G401.6 (cell line): ENCODE results near the gene YOD1.

Experiments used
- FAIRE-seq: peaks from 2 replicates; lab custom pipeline; 2012; peaks lifted over from hg19 to GRCh38; lab: Jason Lieb, UNC

The YOD1 gene

DNA sequence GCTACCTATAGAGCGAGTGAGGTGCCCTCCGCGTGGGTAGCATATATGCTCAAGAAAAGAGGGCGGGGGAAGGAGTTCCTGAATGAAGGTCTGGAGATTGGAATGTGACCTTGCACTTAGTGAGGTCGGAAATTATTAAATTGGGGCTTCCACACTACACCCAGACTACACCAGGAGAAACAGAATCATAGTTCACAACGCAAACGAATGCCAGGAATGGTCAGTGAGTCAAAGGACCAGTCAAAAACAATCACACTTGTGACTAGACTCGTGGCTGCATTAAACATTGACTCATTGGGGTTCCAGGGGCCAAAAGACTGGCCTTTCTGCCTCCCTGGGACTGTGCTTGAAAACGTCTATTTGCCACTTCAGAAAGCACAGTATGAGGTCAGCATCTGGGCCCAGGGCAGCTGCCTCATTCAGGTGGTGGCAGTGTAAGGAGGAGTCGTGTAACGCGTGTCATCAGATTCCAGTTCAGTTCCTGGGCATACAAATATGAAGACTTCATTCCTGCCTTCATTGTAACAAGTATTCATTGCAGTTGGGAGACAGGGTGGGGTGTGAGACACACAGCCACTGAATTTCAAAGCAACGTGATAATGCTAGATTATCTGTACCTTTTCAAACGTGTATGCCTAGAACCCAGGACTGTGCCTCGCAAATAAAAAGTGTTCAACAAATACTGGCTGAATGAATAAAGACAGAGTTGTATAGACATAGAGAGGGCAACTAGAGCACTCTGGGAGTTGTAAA is at the start of gene YOD1:
Gene YOD1 (minus strand): TSS at position 18 of the 753 bp plus-strand sequence. CDS start 178 bp downstream, outside the sequence.
- FAIRE-seq: no peak

DNA sequence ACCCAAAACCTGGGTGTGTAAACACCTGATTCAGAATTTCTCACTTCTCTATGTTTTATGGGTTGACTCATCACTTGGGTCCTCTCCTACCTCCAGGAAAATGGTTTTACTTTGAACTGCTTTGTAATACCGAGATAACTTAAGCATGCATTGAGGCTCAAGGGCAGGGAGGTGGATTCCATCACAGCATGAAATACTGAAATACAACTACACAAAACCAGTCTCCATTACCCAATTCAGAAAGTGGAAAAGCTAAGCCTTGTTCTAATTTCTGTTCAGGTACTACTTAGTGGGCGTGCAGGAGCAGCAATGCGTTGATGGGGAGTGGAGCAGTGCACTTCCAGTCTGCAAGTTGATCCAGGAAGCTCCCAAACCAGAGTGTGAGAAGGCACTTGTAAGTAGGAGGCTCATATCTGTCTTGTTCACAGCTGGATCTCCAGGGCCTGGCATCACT is 46.9 kb upstream of the YOD1 start:
- no peak for FAIRE-seq

DNA sequence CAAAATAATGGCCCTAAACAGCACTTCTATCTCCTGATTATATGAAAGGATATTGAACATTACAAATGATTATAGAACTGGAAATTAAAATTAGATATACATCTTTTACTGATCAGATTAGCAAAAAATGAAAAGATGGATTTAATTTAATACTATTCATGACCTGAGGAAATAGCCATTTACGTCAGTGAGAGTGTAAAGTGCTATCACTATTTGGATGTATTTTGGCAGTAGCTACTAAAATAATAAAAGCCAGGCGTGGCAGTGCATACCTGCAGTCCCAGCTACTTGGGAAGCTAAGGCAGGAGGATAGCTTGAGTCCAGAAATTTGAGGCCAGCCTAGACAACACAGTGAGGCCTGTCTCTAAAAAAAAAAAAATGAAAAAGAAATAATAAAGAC is 42.9 kb upstream of the YOD1 start:
- FAIRE-seq: no peak

DNA sequence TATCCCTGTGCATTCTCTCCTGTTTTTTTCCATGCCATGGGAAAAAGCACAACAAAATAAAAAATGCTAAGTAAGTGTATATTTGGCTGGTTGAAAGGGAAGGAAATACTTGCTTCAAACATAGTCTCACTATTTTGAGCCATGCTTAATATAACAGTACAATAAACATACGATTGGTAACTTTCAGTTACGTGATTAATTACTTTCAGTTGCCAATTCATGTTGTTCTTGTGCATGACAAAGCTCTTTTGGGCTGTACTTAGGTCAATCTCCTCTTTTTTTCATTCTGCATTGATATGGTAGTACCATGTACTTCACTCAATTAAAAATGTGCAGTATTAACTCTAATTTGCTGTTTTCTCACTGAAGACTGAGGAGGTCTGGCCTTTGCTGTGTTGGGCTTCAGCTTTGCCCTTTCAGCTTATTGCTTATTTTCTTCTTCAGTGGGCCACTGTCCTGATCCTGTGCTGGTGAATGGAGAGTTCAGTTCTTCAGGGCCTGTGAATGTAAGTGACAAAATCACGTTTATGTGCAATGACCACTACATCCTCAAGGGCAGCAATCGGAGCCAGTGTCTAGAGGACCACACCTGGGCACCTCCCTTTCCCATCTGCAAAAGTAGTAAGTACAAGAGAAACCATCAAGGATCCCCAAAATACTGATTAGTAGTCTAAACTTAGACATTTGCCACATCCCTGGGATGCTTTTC is 40.3 kb upstream of the YOD1 start:
- FAIRE-seq: no peak

DNA sequence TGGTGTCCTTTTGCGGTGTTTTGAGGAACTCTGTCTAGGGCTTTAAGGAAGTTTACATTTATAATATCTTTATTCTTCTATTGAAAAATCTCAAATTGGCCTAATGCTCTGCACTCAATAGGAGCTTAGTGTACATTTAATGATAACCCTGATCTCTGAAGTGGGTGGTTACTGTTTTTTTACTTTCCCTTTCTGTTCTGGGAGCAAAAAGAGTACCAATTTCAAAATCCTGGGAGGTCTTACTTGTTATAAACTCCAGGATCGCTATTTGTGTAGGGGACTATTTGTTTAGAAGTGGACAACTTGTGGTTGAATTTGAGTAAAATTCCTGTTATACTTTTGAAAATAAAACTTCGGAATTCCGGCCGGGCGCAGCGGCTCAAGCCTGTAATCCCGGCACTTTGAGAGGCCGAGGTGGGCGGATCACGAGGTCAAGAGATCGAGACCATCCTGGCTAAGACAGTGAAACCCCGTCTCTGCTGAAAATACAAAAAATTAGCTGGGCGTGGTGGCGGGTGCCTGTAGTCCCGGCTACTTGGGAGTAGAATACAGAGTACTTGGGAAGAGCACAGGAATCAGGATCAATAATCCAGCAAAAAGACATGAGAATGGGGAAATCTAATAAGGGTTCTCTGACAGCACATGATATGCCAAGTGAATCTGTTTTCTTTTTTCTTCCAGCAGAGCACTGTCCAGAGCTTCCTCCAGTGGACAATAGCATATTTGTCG is 38.8 kb upstream of the YOD1 start:
- FAIRE-seq: no peak

DNA sequence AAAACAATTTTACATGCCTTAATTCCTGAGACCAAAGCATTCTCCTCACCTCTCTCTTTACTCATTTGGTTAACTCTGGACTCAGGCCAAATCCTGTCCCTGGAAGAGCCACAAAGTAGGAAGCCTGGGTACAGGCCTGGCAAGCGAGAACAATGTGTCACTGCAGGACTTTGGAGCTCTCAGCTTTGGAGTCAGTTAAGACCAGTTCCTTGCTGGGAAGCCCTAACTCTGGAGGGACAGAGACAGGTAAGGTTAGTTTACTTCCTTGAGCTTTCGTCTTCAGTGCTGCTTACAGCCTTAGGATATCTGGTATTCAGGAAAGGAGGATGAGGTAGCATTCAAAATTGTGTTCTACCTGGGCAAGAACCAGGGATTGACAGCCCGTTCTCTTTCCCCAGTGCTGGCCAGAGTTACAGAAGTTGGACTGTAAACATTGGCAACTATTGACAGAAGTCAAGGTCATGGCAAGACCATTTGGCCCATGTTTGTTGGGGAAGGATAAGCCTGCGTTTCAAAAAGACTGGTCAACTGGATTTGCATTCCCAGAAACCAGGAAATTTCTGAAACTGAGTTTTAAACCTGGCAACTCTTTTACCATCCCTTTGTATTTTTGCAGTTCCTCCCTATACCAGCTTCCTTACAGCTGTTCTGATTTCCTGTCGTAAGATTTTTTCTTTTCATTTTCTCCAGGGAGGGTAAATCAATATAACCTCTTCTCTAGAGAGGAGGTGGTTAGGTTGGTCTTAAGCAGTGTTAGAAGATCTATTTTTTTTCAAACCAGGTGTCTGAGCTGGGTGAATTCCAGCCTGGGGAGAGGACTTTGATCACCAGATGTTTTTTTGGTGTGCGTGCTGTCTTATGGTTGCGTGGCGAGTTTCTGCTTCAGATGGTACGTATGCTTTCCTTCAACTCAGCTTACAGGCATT is 38.0 kb upstream of the YOD1 start, which contains the start of gene C4BPB:
Gene C4BPB (plus strand): TSS at position 160 of the 926 bp plus-strand sequence. CDS start 672 bp downstream, at position 832.
- FAIRE-seq: no peak

DNA sequence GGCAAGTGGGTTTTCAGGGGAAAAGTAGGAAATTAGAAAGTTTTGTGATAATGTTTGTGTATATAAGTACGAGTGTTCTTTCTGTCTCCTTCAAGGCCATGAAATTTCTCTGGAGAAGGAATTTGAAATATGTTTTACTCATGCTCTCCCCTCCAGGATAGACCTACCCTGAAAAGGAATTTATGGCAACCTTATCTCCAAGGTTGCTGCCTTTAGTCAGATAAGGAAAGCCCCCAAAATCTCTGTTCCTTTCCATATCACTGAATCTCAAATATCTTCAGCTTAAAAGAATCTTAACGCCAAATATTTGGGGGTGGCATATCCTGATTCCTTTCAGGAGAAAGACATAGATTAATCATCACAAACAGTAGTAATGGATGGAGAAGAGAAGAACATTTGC is 37.2 kb upstream of the YOD1 start:
- FAIRE-seq: no peak

DNA sequence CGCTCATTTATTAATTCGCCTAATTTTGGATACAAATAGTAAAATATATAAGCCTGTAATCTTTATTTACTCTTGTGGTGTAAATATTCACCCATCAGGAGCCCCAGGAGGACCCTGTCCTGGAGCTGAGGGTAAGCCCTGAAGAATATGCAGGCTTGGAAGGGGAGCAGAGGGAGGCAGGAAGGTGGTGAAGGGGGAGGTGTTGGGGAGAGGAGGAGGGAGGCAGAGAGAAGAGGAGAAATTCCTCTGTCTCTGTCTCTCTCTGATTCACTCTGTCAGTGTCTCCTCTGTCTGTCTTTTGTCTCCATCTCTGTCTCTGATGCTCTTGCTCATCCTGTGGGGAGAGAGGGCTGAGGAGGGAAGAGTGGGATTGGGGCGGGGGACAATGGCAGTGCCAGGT is 34.9 kb upstream of the YOD1 start:
- no peak for FAIRE-seq

DNA sequence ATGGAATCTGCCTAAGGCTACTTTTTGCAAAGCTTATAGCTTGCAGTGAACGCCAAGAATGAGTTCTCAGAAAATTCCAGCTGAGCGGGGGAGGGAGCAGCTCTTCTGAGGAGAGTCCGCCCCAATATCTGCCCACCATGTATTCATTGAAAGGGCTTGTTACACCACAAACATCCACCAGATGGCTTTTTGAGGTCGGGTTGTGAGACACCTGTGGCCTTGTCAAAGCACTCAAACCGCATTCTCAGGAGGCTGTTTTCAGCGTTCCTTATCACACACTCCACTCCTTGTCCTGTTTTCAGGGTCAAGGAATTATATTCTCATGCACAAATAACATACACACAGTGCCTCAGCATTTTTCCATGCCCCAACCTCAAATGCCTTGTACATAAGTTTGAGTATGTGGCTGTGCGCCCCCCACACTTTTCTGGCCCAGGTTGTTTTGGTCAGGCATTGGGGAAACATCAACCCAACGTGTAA is 33.7 kb upstream of the YOD1 start:
- peak; percentile 50 for FAIRE-seq

DNA sequence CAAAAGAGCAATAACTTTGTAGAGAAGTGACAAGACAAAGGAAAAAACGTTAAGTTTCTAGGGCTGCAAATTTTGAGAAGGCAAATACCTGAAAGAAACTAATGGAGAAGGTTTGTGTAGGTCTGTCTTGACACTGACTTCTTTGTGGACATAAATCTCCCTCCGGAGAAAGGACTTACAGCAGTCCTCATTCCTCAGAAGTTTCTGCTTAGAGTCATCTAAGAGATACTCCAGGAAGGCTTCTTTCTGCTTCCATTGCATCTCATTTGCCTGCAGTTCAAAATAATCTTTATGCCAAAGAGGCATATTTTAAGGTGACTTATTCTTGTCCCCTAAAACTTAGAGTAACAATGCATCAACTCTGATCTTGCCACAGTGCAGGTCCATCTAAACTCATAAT is 33.2 kb upstream of the YOD1 start:
- FAIRE-seq: no peak

DNA sequence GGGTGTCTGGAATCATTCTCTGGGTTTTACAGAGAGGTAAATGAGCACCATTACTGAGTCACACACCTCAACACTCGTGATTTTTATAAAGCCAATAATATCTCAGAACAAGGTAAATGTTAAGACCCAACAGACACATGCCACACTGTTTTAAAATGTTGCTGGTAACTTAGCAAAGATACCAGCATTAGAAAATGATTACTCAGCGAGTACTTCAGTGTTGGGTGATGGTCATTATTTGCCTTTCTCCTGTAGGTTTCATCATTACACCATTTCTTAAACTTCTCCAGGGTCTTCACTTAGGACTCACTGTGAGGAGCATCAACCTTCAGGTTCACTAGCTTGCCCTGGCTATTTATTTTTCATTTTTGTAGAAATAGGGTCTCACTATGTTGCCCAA is 30.8 kb upstream of the YOD1 start:
- no peak for FAIRE-seq

DNA sequence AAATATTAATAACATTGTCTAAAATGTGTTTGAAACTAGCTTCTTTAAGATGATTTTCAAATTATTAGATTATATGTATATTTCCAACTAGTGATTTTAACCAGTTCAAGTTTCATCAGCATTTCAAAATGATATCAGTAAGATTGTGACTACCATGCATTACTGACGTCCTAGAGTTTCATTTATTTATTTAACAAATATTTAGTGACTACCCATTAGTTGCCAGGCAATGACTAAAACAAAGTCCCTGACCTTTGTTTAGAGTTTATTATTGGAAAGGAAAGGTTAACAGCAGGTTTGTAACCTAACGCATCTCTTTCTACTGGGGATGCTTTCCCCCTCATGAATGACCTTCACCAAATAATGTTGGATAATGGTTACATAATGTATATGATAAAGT is 30.1 kb upstream of the YOD1 start:
- FAIRE-seq: no peak

DNA sequence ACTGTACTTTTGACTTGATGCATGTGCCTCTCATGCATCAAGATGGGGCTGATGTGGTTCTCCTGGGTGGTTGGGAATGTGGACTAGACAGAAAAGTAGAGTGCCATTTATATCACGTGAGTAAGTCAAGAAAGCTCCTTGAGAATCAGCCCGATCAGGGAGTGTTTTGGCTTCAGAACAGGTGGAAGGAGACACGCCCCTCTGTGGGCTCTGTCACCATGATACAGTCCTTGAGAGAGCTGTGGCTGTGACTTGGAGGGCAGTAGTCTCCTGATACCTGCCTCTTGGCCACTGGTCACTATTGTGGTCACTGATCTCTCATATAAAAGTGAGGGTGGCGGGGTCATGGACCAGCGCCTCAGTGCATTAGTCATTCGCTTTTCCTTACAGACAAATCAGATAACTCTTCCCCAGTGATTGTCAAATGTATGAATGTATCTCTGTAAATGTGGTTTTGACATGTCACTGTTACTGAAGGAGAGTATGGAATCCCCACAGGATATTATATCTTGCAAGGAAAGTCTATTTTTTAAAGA is 28.8 kb upstream of the YOD1 start:
- no peak for FAIRE-seq

DNA sequence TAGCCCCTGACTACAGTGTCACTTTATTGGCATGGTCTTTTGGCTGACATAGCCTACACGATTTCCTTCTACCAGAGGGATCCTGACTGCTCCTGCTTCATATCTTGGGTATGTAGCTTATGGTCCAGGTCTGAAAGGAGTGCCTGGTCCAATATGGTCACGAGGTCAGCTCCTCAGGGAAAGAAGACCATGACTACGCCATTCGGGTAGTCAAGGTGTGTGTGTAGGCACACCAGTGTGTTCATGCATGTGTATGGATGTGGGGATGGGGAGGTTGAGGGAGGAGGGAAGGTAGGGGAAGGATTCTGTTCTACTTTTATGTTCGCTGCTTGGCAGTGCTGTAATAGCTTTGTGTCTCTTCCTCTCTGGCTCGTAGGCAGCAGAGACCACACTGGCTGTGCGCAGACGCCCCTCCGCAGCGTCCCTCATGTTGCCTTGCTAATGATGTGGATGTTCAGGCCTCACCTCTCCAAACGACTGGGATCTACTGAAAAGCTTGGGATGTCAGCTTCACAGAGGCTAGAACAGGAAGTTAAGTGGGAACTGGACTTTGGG is 27.6 kb upstream of the YOD1 start:
- no peak for FAIRE-seq

DNA sequence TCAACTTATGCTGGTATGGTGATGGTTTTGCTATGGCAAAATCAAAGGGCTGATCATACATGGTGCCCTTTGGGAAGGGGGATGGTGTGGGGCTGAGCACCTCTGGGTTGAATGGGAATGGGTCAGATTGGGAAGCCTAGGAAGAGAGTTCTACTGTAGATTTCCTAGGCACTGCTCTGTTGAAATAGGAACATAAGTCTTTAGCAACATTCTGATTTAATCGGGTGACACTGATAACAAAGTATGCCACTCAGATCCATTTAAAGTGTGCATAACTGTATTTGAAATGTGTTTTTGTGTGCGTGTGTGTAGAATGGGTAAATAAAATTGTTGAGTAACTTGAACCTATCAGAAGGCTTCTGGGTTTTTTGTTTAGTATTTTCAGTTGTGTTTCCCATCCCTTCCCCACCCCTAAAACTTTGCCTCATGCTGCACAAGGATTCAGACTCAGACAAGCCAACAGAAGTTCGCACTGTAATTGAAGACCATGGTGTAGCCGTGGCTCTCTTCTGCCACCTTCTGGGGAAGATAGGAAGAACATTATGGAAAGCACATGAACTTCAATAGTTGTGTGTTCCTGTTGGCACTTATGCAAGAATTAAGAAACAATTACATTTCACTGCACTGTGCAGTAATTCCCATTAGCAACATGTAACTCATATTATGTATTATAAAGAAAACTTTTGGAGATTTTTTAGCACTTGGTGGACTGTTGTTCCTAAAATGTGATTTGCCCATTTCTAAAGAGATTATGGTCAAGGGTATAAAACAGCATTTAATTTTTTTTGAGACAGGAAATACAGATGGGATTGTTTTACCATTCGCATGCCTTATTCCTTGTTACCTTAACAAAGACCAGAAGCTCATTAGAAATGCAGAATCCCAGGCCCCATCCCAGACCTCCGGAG is 26.7 kb upstream of the YOD1 start:
- peak; percentile 97 for FAIRE-seq

DNA sequence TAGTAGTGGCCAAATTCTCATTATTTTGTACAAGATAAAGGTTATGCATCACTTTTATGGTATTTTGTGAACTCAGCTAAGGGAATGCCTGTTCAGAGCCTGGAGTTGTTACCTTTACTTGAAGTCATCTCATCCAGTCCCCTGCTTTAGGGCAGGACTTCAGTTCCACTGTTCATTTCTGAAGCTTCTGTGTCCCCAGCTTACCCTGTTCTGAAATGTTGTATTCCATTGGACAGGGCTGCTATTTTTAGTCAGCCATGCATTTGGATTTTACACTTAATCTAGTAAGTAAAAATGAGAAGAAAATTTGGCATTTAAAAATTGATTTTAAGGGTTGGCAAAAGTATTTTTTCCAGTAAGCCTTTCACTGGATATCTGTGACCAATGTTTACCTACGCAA is 26.0 kb upstream of the YOD1 start:
- no peak for FAIRE-seq

DNA sequence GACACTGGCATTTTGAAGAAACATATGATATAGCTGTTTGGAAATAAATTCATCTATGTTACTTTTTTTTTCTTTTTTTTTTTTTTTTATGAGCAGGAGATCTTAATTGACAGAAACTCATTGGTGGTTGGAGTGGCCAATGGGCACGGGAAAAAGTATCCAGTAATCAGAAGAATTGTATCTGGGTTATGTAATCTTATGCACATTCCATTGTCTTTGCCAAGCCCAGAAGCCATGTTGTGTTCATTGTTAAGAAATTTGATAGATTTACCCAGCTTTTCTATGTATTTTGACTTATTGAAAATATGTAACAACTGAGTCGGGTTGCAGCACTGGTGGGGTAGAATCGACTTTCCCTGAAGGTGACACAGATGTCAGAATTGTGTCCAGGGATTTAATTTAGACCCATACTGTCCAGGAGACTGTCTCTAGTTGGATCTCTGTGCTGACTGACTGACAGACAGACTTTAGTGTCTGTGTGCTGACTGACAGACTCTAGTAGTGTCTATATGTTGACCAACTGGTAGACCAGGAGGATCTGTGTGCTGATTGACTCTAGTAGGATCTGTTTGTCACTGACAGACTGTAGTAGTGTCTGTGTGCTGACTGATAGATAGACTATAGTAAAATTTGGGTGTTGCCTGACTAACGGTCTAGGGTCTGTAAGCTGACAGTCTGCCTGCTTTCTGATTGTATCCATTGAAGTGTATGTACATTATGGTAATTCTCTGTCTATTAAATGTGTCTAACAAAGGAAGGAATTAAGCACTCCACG is 25.4 kb upstream of the YOD1 start:
- FAIRE-seq: no peak

DNA sequence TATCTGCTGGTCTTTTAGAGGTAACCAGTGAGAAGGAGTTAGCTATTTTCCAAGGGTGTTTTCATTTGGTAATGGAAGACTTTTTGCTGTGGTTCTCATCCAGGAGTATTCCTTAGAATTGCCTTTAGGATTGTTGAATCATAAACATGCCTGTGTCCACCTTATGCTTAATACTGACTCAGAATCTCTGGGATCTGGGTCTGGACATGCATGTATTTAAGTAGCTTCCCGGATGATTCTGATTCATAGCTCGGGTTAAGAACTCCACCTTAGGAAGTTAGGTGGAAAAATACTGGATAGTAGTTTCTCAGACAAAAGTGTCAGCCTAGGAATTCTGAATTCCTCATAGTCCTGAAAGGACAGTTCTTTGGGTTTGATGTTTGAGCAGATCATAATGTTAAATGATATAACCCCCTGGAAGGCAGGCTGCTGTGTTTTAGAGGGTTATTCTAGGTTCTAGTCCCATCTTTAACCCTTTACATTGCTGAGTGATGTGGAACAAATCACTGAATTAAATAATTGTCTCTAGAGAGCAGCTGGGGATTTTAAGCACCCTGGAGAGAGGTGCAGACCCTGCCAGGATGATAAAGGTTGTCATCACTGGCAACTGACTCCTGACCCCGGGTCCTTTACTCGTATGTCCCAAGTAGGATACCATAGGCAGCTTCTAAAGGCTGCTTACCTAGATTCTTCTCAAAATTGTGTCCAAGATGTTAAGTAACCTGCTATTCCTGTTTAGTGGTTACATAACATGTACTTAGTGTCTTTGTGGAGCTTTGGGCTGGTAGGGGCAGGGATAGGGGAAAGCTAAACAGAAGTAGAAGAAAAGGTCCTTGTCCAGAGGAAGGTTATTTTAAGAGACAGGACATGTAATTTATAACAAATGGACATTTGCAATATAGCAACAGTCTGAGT is 23.2 kb upstream of the YOD1 start:
- FAIRE-seq: no peak
